GM21367 (cell line): ENCODE data around the gene FAM76A.
"Not testable (repeated sequence)": the region's sequence is repeated elsewhere in the genome, so short reads cannot be mapped to it uniquely, and the experiment has no call there.

ENCODE experiments used
- ATAC-seq: cut with Tn5 transposase; IDR thresholded peaks from one replicate; pipeline ENCODE4 v1.9.1; 2021; ENCODE audit not compliant: unreplicated experiment

The FAM76A gene

GRCh38 chr1:27774654-27775053, 48.9 kb downstream of the FAM76A start:
- no peak for ATAC-seq

GRCh38 chr1:27775336-27775735, 49.6 kb downstream of the FAM76A start:
- not testable (repeated sequence) for ATAC-seq

GRCh38 chr1:27776276-27776675, 50.5 kb downstream of the FAM76A start:
- ATAC-seq, result not testable (repeated sequence)

GRCh38 chr1:27778056-27778455, 52.3 kb downstream of the FAM76A start:
- ATAC-seq, result no peak

- no peak for ATAC-seq
Measured at GRCh38 chr1:27779122-27779521, 53.4 kb downstream of the FAM76A start.

GRCh38 chr1:27782950-27783349, 57.2 kb downstream of the FAM76A start:
- ATAC-seq, result no peak

- ATAC-seq, result no peak
Measured at GRCh38 chr1:27784700-27785099, 58.9 kb downstream of the FAM76A start.

GRCh38 chr1:27785781-27786455, 60.2 kb downstream of the FAM76A start:
- no peak for ATAC-seq

GRCh38 chr1:27787895-27788294, 62.1 kb downstream of the FAM76A start:
- no peak for ATAC-seq

- ATAC-seq, result no peak
Measured at GRCh38 chr1:27789540-27790041, 63.8 kb downstream of the FAM76A start.

GRCh38 chr1:27790270-27790669, 64.5 kb downstream of the FAM76A start:
- not testable (repeated sequence) for ATAC-seq

- no peak for ATAC-seq
Measured at GRCh38 chr1:27795601-27796000, 69.8 kb downstream of the FAM76A start.

GRCh38 chr1:27804791-27805190, 79.0 kb downstream of the FAM76A start:
- ATAC-seq, result no peak

GRCh38 chr1:27806758-27807157, 81.0 kb downstream of the FAM76A start:
- ATAC-seq, result no peak

GRCh38 chr1:27807385-27807784, 81.6 kb downstream of the FAM76A start:
- no peak for ATAC-seq

GRCh38 chr1:27808131-27808530, 82.4 kb downstream of the FAM76A start:
- not testable (repeated sequence) for ATAC-seq

GRCh38 chr1:27809883-27810282, 84.1 kb downstream of the FAM76A start:
- no peak for ATAC-seq

GRCh38 chr1:27811741-27812500, 86.2 kb downstream of the FAM76A start:
- no peak for ATAC-seq
